ENCODE data around the gene MCU.
"Not testable (repeated sequence)": the region's sequence is repeated elsewhere in the genome, so short reads cannot be mapped to it uniquely, and the experiment has no call there.

The MCU gene

GRCh38 chr10:72691863-72692743 lies at the start of gene MCU:
TSS of gene MCU (plus strand) at chr10:72692143. CDS start at chr10:72692152, 9 bp downstream.
- DNase-seq (ENCODE audit: low read depth): peak; percentile 82

DNA sequence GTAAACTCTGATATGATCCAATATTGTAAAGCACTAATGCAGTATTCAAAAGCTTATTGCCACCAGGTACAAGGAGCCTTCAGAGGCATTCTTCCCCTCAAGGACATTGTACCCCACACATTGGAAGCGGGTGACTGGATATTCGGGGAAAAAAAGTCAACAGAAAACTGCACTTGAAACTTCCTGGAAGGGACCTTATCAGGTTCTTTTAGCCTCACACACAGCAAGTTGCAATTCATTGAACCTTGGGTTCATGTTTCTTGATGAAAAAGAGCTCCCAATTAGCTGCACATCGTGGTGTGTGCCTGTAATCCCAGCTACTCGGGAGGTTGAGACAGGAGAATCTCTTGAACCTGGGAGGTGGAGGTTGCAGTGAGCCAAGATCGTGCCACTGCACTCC lies 49.6 kb upstream of the MCU start:
- DNase-seq (ENCODE audit: low read depth): no peak

DNA sequence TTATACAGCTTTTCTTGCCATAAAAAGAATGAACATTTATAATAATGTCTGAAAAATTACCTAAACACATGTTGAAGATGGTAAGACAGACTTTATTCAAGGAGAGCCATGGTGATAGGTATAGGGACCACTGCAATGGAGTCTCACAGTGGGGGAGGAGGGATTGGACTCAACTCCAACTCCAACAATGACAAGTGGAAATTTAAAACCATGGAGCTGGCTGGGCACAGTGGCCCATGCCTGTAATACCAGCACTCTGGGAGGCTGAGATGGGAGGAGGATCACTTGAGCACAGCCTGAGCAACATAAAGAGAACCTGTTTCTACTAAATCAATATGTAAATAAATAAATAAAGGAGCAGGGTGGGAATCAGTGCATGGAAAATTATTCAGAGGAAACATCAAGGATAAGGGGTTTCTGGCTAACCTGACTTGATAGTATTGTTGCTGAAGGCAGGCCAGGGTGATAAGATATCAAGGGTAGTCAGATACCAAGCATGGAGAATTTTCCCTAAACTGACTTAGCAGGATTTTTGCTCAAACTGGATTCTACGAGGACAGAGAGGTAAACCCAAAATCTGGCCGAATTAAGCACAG lies 46.6 kb upstream of the MCU start:
- no peak for DNase-seq (ENCODE audit: low read depth)

DNA sequence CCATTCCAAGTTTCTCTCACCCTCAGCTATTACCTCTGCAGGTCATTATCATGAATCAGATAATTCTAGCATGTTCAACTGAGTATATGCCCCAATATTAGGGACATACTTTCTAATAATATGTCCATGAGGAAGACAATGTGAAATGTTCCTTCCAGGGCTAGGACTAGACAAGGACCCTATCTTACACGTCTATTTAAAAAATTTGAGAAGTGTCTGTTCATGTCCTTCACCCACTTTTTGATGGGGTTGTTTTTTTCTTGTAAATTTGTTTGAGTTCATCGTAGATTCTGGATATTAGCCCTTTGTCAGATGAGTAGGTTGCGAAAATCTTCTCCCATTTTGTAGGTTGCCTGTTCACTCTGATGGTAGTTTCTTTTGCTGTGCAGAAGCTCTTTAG lies 45.0 kb upstream of the MCU start:
- not testable (repeated sequence) for DNase-seq (ENCODE audit: low read depth)

- no peak for DNase-seq (ENCODE audit: low read depth)
Measured at GRCh38 chr10:72648301-72648700, 43.6 kb upstream of the MCU start.

DNA sequence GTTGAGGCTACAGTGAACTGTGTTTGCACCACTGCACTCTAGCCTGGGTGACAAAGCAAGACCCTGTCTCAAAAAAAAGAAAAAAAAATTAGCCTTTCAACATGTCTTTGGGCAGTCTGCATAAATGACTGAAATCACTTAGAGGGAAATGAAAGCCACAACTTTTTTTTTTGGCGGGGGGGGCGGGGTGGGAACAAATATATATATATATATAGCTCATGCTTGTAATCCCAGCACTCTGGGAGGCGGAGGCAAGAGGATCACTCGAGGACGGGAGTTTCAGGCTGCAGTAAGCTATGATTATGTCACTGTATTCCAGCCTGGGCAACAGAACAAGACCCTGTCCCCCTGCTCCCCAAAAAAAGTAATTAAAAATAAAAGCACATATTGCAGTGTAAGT lies 42.7 kb upstream of the MCU start:
- no peak for DNase-seq (ENCODE audit: low read depth)

DNA sequence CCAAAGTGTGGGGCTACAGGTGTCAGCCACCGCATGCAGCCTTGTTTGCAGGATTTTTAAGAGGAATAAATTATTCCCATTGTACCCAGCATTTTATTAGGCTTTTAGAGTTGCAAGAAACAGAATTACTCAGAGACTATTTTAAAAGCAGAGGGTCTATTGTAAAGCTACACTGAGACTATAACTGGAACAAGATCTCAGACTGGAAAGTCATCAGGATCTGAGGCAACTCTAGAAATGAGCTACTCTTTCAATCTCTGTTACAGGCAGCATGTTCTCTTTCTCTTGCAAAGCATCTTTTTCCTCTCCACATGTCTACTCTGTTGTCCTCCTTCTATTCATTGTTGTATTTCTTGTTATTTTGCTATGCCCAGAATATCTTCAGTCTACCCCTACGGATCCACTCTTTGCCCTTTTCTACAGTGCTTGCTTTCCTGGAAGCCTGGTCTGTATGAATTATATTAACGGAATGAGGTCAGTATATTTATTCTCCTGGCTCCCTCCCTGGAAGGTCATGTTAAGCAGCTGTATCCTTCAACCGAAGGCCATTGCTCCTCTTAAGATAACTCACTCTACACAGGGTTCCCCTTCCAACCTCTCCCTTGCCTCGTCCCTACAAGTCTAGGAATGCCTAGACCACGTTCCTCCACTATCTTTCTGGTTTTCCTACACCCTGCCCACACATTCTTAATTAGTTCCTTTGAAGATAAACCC lies 38.4 kb upstream of the MCU start:
- DNase-seq (ENCODE audit: low read depth): no peak

GRCh38 chr10:72654720-72655119 lies 37.2 kb upstream of the MCU start:
- no peak for DNase-seq (ENCODE audit: low read depth)

- DNase-seq (ENCODE audit: low read depth): no peak
Measured at GRCh38 chr10:72658696-72659400, 33.1 kb upstream of the MCU start.

- DNase-seq (ENCODE audit: low read depth): no peak
Measured at GRCh38 chr10:72659694-72660093, 32.2 kb upstream of the MCU start.

GRCh38 chr10:72660220-72660619 lies 31.7 kb upstream of the MCU start:
- DNase-seq (ENCODE audit: low read depth): no peak

GRCh38 chr10:72661431-72661830 lies 30.5 kb upstream of the MCU start:
- no peak for DNase-seq (ENCODE audit: low read depth)

- DNase-seq (ENCODE audit: low read depth): no peak
Measured at GRCh38 chr10:72663971-72664370, 28.0 kb upstream of the MCU start.

GRCh38 chr10:72665925-72666324 lies 26.0 kb upstream of the MCU start:
- no peak for DNase-seq (ENCODE audit: low read depth)

GRCh38 chr10:72667207-72667864 lies 24.6 kb upstream of the MCU start:
- no peak for DNase-seq (ENCODE audit: low read depth)

DNA sequence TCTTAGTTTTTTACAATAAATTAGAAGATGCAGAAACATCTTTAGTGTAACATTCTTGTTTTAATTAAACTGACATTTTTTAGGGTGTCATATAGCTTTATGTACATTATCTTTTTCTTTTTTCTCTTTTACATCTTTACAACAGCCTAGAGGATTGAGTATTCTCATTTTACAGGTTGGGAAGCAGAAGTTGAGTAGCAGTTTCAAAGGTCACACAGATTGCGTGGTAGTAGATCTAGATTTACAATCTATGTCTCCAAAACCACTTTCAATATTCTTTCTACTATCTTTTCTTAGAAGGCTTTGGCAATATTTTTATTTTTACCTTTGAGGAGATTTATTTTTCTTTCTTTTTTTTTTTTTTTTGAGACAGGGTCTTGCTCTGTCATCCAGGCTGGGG lies 18.7 kb upstream of the MCU start:
- no peak for DNase-seq (ENCODE audit: low read depth)

DNA sequence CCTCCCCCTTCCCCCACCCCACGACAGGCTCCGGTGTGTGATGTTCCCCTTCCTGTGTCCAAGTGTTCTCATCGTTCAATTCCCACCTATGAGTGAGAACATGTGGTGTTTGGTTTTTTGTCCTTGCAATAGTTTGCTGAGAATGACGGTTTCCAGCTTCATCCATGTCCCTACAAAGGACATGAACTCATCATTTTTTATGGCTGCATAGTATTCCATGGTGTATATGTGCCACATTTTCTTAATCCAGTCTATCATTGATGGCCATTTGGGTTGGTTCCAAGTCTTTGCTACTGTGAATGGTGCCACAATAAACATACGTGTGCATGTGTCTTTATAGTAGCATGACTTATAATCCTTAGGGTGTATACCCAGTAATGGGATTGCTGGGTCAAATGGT lies 17.8 kb upstream of the MCU start:
- not testable (repeated sequence) for DNase-seq (ENCODE audit: low read depth)

DNA sequence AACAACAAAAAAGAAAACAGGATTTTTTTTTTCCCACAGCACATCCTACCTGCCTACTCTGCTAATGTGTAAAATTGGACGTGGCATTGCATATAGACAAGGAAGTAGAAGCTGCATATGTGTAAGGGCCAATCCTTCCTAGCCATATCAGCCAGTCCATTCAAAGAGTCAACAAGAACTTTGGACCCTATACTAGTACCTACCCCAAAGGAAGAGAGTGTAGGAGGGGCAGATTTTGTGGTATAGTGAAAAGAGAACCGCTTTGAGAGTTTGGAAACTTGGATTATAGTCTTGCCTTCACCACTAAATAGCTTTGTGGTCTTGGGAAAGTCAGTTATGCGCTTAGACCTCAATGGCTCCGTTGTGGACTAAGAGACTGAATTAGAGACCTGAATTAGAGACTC lies 12.1 kb upstream of the MCU start:
- DNase-seq (ENCODE audit: low read depth): no peak

- no peak for DNase-seq (ENCODE audit: low read depth)
Measured at GRCh38 chr10:72682638-72683037, 9.3 kb upstream of the MCU start.

DNA sequence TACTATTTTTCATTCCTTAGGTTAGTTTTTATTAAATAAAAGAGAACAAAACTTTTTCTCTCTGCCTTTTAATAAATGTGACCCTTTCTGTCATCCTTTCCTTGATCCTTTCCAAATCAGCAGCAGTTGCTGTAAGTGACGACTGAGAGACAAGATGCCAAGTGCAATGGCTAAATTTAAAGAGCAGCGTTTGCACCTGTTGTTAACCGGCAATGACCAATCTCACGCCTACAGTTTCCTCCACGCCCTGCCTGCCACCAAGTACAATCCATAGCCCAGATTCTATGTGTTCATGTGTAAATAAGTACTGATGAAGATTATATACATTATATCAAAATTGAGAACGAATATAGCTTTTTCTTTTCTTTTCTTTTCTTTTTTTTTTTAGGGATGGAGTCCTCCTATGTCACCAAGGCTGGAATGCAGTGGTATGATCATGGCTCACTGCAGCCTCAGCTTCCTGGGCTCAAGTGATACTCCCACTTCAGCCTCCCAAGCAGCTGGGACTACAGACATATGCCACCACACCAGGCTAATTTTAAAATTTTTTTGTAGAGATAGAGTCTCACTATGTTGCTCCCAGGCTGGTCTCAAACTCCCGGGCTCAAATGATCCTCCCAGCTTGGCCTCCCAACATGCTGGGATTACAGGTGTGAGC lies 6.5 kb upstream of the MCU start:
- DNase-seq (ENCODE audit: low read depth): no peak

- DNase-seq (ENCODE audit: low read depth): not testable (repeated sequence)
Measured at GRCh38 chr10:72686430-72686829, 5.5 kb upstream of the MCU start.
